Stimulated activated CD4-positive, alpha-beta T cell treated with anti-CD3 and anti-CD28 coated beads, Interleukin-15, amount 100 ng/mL, for 24 hours (primary cell): Measurements from ENCODE around the gene ABCB8.
"Not testable (repeated sequence)": the region's sequence is repeated elsewhere in the genome, so short reads cannot be mapped to it uniquely, and the experiment has no call there.

Source experiments
- DNase-seq: peaks from one replicate; pipeline ENCODE4 v3.0.0-alpha.2; 2020

The ABCB8 gene

DNA sequence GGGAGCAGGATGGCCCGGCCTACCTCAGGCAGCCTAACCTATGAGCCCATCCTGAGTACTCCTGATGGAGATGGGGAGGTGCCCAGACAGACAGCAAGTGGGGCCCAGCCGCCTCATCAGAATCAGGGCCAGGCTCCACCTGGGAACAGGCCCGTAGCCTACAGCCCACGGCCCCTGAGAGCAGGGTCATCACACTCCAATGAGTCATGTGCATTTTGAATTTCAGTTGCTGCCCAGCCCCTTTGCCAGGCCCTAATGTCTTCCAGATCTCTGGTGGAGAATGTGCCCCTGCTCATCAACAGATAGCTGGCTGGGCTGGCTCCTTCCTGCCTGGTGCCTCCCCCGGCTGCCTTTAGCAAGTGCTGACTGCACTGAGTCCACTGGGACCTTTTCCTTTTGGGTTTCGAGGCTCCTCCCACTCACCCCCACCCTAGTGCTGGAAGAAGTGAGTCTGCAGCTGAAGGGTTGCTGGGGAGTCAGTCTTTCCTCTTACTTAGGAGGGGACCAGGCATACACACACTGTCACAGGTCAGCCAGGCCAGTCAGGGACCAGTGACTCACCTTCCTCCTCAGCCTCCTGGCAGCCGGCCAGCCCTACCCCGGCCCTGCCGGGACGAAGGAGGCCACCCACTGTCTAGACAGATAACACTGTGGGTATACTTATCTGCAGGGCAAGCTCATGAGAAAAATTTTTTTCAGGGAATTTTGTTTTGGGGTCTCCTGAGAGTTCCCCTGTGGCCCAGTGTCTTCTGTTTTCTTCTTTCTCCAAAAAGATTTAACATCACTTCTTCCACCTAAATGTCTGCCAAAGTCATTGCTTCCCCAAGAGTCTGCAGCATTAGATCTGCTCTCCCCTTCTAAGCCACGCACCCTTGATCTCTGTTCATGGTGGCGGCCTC is 10.9 kb downstream of the ABCB8 start:
- peak; percentile 91 for DNase-seq

GRCh38 chr7:151039850-151040548 is 11.7 kb downstream of the ABCB8 start:
- DNase-seq = no peak

GRCh38 chr7:151040616-151041375 is 12.5 kb downstream of the ABCB8 start:
- no peak for DNase-seq

- DNase-seq = not testable (repeated sequence)
Measured at GRCh38 chr7:151043449-151043848, 15.2 kb downstream of the ABCB8 start.

GRCh38 chr7:151043959-151044358 is 15.7 kb downstream of the ABCB8 start:
- no peak for DNase-seq

DNA sequence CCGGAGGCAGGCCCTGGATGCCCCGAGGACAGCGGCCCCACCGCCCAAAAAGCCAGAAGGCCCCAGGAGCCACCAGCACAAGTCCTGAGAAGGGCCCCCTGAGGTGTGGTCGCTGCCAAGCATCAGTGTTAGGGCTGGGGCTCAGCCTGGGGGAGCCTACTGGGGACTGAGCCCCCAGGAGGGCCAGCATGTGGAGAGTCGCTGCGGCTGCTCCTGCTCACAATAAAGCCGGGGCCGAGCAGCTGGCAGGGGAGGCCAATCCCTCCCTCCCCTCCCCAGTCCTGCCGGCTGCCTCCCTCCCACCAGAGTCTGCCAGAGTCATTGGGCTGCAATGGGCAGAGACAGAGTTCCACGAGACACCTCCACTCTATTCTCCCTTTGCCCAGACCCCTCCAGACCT is 17.0 kb downstream of the ABCB8 start:
- DNase-seq = no peak

- DNase-seq = no peak
Measured at GRCh38 chr7:151045967-151046366, 17.7 kb downstream of the ABCB8 start.

- DNase-seq = no peak
Measured at GRCh38 chr7:151046603-151047573, 18.6 kb downstream of the ABCB8 start.

DNA sequence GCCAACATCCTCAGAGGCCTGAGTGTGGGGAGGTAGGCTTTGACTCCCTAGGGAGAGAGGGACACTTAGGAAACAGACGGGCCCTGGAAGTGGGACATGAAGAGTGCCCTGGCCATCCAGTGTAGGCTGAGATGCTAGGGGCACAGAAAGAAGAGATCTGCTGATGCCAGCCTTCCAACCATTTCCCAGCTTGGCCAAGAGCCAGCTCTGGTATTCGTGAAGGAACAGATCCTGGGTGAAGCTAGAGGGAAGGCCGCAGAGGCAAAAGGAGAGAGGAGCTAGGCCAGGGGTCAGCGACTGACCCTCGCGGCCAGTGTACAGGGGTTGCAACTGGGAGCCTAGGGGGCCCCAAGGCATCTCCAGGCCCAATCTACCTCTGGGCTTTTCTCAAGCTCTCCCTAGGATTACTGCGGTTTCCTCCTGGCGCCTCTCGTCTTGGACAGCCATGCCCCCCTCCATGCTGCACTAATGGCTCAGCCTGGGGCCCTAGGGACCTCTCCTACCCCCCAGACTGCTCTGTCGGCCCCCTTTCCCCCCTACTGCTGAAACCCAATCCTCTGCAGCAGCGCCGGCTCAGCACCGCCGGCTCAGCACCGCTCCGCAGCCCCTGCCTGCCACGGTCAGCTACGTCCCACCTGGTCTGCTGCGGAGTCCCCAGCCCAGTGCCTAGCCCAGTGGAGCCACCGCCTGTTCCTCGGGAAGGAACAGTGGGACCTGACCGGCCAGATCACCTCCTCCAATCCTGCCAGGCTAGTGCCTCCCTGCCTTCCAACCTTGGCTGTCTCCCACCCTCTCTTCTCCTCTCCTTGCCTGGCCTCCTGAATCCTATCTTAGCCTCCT is 19.9 kb downstream of the ABCB8 start, which contains the start of gene ASIC3:
Gene ASIC3, plus strand, starts transcription at position 556 of the 840 bp plus-strand sequence. CDS start 355 bp downstream, outside the sequence.
- DNase-seq = no peak

DNA sequence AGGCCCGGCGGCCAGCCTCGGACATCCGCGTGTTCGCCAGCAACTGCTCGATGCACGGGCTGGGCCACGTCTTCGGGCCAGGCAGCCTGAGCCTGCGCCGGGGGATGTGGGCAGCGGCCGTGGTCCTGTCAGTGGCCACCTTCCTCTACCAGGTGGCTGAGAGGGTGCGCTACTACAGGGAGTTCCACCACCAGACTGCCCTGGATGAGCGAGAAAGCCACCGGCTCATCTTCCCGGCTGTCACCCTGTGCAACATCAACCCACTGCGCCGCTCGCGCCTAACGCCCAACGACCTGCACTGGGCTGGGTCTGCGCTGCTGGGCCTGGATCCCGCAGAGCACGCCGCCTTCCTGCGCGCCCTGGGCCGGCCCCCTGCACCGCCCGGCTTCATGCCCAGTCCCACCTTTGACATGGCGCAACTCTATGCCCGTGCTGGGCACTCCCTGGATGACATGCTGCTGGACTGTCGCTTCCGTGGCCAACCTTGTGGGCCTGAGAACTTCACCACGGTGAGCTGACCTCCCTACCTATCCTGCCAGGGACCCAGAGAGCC is 20.7 kb downstream of the ABCB8 start:
- no peak for DNase-seq

- DNase-seq = peak; percentile 68
Measured at GRCh38 chr7:151051108-151051507, 22.9 kb downstream of the ABCB8 start.

DNA sequence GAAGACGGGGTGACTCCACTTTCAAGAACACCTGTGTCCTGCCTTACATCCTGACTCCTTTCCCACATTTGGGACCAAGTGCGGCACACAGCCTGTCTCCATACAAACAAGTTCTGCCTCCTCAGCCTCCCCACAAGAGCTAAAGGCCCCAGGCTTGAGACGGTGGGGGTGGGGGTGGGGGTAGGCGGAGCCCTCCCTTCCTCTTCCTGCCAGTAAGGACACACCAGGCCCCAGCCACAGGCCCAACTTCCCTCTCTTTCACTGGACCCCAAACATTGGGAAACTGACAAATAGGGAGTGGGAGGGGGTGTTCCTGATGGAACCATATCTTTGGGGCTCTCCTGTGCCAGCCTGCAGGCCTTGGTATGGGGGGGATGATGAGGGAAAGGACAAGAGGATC is 24.8 kb downstream of the ABCB8 start:
- no peak for DNase-seq

- DNase-seq = no peak
Measured at GRCh38 chr7:151053751-151054150, 25.5 kb downstream of the ABCB8 start.

DNA sequence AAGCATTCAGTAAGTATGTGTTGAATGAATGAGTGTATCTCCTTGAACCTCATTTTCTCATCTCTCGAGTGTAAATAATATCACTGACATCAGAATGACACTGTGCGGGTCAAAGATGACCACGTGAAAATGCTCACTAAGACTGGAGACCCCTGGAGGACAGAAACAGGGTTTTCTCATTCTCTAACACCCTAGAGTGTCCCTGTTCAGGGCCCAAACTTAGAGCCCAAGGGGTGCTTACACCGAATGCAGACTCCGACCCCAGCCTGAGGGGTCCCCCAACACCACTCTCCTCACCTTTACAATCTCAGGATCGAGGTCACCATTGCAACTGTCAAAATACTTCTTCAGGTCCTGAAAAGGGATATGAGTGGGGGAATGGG is 28.0 kb downstream of the ABCB8 start:
- no peak for DNase-seq

DNA sequence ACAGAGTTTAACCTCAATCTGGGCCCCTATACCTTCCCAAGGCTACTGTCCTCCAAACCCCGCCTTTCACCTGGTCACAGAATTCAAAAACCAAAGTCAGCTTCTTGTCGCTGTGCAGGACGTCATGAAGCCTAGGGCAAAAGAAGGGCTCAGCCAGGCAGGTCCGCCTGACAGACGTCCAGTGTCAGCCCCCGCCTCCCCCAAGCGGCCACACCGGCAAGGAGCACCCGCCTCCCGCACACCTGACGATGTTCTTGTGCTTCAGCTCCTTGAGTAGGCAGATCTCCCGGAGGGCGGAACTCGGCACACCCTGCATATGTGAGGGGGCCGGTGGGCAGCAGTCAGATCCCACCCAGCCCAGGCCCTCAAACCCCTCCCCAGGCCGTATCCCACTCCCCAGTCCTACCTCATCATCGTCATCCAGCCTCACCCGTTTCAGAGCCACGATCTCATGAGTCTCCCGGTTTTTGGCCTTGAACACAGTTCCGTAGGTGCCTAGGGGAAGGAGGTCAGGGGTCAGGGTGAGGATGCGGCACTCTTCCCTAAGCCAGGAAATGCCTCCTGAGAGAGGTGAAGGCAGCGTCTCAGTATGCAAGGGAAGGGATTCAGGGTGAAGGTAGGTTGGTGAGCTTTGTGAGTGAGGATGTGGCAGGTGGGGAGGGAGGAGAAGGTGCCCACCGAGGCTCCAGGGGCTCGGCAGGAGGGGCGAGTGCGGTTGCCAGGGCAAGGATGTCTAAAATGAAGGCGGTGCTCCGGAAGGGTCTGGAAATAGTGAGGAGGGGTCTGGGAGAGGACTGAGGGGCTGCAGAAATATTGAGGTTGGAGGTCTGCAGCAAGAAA is 28.6 kb downstream of the ABCB8 start:
- no peak for DNase-seq

- no peak for DNase-seq
Measured at GRCh38 chr7:151057506-151057988, 29.3 kb downstream of the ABCB8 start, which contains the start of gene CDK5. Gene CDK5 (minus strand): TSS chr7:151057897. CDS start chr7:151057848, 49 bp downstream.

GRCh38 chr7:151057989-151058780 is 29.9 kb downstream of the ABCB8 start:
- peak; percentile 98 for DNase-seq

- DNase-seq = no peak
Measured at GRCh38 chr7:151058781-151059366, 30.6 kb downstream of the ABCB8 start.
